Measurements from ENCODE around the gene PHOX2A.

GRCh38 chr11:72233056-72233772 is 10.8 kb downstream of the PHOX2A start:
- TF ChIP-seq CTCF (IDR thresholded peaks at IDR 0.05; ENCODE audit: insufficient read depth, low read depth, low read length) (no peak), EZH2 (IDR thresholded peaks at IDR 0.05; ENCODE audit: insufficient read depth, low read length) (no peak)
